GM23338 (cell line): ENCODE results near the gene MAPKAPK2. TPM values are rescaled to one million over a fixed set of nuclear protein-coding genes. Genes with fewer than 3 reads are reported as not detected.
A peak's percentile ranks its signal among the peaks of the same experiment; 100 is the strongest.

Experiments used
- ATAC-seq: fragments of 200-7000 bp; cut with Tn5 transposase; 3 replicates; pipeline ENCODE4 v1.9.1; 2020
- DNase-seq: peaks from one replicate; pipeline ENCODE4 v3.0.0-alpha.2; 2015; ENCODE audit warnings: low spot score
- H2AFZ ChIP-seq: fragments of 200-600 bp; sonication (generic); 2 replicates; pipeline ENCODE4 v1.8.0; 2016; ENCODE audit warnings: antibody characterized with exemption, mild to moderate bottlenecking, moderate library complexity
- H3F3A ChIP-seq: fragments of 200-600 bp; sonication (generic); replicated peaks from 2 replicates; pipeline ENCODE4 v1.8.0; 2017; ENCODE audit warnings: antibody characterized with exemption, mixed run types, low read depth
- H3K27ac ChIP-seq: fragments of 200-600 bp; sonication (generic); 2 replicates; pipeline ENCODE4 v1.6.1; 2016; ENCODE audit warnings: low read depth
- H3K27me3 ChIP-seq: fragments of 200-600 bp; sonication (generic); 2 replicates; pipeline ENCODE4 v1.8.0; 2016; ENCODE audit warnings: mild to moderate bottlenecking, mixed run types, moderate library complexity; ENCODE audit not compliant: insufficient read depth
- H3K36me3 ChIP-seq: fragments of 200-600 bp; sonication (generic); 2 replicates; pipeline ENCODE4 v1.8.0; 2016; ENCODE audit warnings: mild to moderate bottlenecking; ENCODE audit not compliant: insufficient read depth
- H3K4me1 ChIP-seq: fragments of 200-600 bp; sonication (generic); 2 replicates; pipeline ENCODE4 v1.8.0; 2016; ENCODE audit warnings: mild to moderate bottlenecking, moderate library complexity; ENCODE audit not compliant: insufficient read depth
- H3K4me2 ChIP-seq: fragments of 200-600 bp; sonication (generic); 2 replicates; pipeline ENCODE4 v1.7.1; 2017; ENCODE audit warnings: mixed run types
- H3K4me3 ChIP-seq: fragments of 200-600 bp; sonication (generic); 2 replicates; pipeline ENCODE4 v1.6.1; 2016; ENCODE audit warnings: mixed run types
- H3K79me2 ChIP-seq: fragments of 200-600 bp; sonication (generic); replicated peaks from 2 replicates; pipeline ENCODE4 v1.8.0; 2017; ENCODE audit warnings: mild to moderate bottlenecking; ENCODE audit not compliant: insufficient read depth
- H3K9me2 ChIP-seq: fragments of 200-600 bp; sonication (generic); 2 replicates; pipeline ENCODE4 v1.8.0; 2017; ENCODE audit not compliant: insufficient read depth
- H4K20me1 ChIP-seq: fragments of 200-600 bp; sonication (generic); replicated peaks from 2 replicates; pipeline ENCODE4 v1.8.0; 2017; ENCODE audit warnings: mild to moderate bottlenecking; ENCODE audit not compliant: insufficient read depth
- H3K27ac Mint-ChIP-seq: 2 replicates; pipeline ENCODE4 v1.8.0; 2020; ENCODE audit warnings: inconsistent platforms, mild to moderate bottlenecking, moderate library complexity, mixed read lengths
- H3K27me3 Mint-ChIP-seq: 3 replicates; pipeline ENCODE4 v1.8.0; 2022; ENCODE audit warnings: low read depth, mild to moderate bottlenecking, moderate library complexity, mixed read lengths, inconsistent platforms; ENCODE audit not compliant: insufficient read depth, poor library complexity
- H3K36me3 Mint-ChIP-seq: 3 replicates; pipeline ENCODE4 v1.8.0; 2021; ENCODE audit warnings: low read depth, mild to moderate bottlenecking, inconsistent platforms, moderate library complexity, mixed read lengths
- H3K4me1 Mint-ChIP-seq: 3 replicates; pipeline ENCODE4 v1.8.0; 2020; ENCODE audit warnings: mild to moderate bottlenecking, inconsistent platforms, mixed read lengths
- H3K4me3 Mint-ChIP-seq: 3 replicates; pipeline ENCODE4 v1.8.0; 2021; ENCODE audit warnings: moderate library complexity, mild to moderate bottlenecking, inconsistent platforms, mixed read lengths
- H3K9me3 Mint-ChIP-seq: 3 replicates; pipeline ENCODE4 v1.8.0; 2020; ENCODE audit warnings: moderate library complexity, mild to moderate bottlenecking, inconsistent platforms, mixed read lengths
- CREB1 ChIP-seq: fragments of 250-450 bp; sonication (Bioruptor Pico); IDR thresholded peaks from 2 replicates; pipeline ENCODE4 v1.5.0; 2020; ENCODE audit warnings: low read depth, mild to moderate bottlenecking, moderate library complexity
- NANOG ChIP-seq: IDR thresholded peaks from 2 replicates; pipeline ENCODE4 v1.6.1; 2016; ENCODE audit warnings: antibody characterized with exemption, borderline replicate concordance
- ZNF114 ChIP-seq: fragments of 250-450 bp; sonication (Bioruptor Pico); IDR thresholded peaks from 2 replicates; pipeline ENCODE4 v1.5.0; 2020; ENCODE audit warnings: mild to moderate bottlenecking, moderate library complexity
- ZNF331 ChIP-seq: fragments of 250-450 bp; sonication (Bioruptor Pico); IDR thresholded peaks from 2 replicates; pipeline ENCODE4 v1.5.0; 2020; ENCODE audit warnings: low read depth, mild to moderate bottlenecking, moderate library complexity
- polyA plus RNA-seq: library from polyadenylated mRNA; unstranded; fragments of >200 nt; fragmentation: Nextera tagmentation; extraction: Ambion mirVana; gene quantifications from 2 replicates; pipeline ENCODE4 v1.2.1, GENCODE V29; 2016
- total RNA-seq: library from RNA; depleted of rRNA; stranded (reverse); fragments of >200 nt; shearing (Covaris generic); gene quantifications from 2 replicates; pipeline ENCODE4 v1.2.3, GENCODE V29; 2014
- TF ChIP-seq, protein P1 (sequence below): IDR thresholded peaks from one replicate; pipeline ENCODE4 v1.6.1; 2018; ENCODE audit warnings: antibody characterized with exemption; ENCODE audit not compliant: unreplicated experiment
- TF ChIP-seq, protein P2 (sequence below): IDR thresholded peaks from 2 replicates; pipeline ENCODE4 v1.6.1; 2016; ENCODE audit warnings: antibody characterized with exemption
- TF ChIP-seq, protein P3 (sequence below): fragments of 250-450 bp; sonication (Bioruptor Pico); IDR thresholded peaks from 2 replicates; pipeline ENCODE4 v1.5.0; 2020; ENCODE audit warnings: mild to moderate bottlenecking, moderate library complexity

Gene MAPKAPK2
- total and polyA plus RNA-seq, 2 experiments from 2014 or later, result 10.1 to 30.4 TPM

DNA sequence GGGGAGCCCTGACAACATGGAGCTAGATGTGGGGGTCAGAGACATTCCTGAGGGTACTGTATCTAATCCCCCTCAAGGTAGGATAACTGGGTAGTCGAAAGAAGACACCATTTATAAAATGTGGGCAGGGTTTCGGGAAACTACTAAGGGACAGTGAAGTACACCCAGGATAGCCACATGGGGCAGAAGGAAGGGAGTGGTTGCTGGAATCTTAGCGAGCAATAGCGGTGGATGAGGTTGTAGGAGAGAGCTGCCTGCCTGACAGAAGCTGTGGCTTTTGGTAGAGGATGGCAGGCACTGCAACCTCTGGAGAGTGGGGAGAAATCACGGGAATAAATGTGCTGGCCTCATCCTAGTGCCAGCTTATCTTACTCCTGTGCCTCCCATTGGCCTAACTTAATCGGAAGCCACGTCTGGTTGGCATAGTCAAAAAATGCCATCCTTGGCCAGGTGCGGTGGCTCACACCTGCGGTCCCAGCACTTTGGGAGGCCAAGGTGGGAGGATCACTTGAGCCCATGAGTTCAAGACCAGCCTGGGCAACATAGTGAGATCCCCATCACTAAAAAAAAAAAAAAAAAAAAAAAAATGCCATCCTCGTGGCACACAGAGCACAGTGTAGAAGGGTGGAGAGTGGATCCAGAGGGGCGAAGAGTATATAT, 23.4 kb upstream of the MAPKAPK2 start:
- Mint-ChIP-seq H3K36me3 (no peaks in the 10 kb centered on the region), H3K4me1 (peaks cover 19% of the 10 kb centered on the region), H3K27ac (no peak overlapping the region), H3K27me3 (peaks cover 28% of the 10 kb centered on the region), H3K9me3 (no peaks in the 10 kb centered on the region), H3K4me3 (no peak overlapping the region)
- Histone ChIP-seq H3F3A (0 out of 2 replicates have a peak, but pooled peaks cover 4% of the 10 kb centered on the region), H3K27me3 (peaks cover 50% of the 10 kb centered on the region), H2AFZ (no peak overlapping the region), H4K20me1 (no peaks in the 10 kb centered on the region), H3K36me3 (no peaks in the 10 kb centered on the region), H3K4me2 (no peak overlapping the region), H3K4me1 (peaks cover 16% of the 10 kb centered on the region; the same call in 1 of the 2 replicates), H3K79me2 (no peaks in the 10 kb centered on the region), H3K27ac (no peak overlapping the region), H3K4me3 (no peak overlapping the region), H3K9me2 (no peaks in the 10 kb centered on the region)
- ATAC-seq, result no peak
- TF ChIP-seq, protein P1, sequence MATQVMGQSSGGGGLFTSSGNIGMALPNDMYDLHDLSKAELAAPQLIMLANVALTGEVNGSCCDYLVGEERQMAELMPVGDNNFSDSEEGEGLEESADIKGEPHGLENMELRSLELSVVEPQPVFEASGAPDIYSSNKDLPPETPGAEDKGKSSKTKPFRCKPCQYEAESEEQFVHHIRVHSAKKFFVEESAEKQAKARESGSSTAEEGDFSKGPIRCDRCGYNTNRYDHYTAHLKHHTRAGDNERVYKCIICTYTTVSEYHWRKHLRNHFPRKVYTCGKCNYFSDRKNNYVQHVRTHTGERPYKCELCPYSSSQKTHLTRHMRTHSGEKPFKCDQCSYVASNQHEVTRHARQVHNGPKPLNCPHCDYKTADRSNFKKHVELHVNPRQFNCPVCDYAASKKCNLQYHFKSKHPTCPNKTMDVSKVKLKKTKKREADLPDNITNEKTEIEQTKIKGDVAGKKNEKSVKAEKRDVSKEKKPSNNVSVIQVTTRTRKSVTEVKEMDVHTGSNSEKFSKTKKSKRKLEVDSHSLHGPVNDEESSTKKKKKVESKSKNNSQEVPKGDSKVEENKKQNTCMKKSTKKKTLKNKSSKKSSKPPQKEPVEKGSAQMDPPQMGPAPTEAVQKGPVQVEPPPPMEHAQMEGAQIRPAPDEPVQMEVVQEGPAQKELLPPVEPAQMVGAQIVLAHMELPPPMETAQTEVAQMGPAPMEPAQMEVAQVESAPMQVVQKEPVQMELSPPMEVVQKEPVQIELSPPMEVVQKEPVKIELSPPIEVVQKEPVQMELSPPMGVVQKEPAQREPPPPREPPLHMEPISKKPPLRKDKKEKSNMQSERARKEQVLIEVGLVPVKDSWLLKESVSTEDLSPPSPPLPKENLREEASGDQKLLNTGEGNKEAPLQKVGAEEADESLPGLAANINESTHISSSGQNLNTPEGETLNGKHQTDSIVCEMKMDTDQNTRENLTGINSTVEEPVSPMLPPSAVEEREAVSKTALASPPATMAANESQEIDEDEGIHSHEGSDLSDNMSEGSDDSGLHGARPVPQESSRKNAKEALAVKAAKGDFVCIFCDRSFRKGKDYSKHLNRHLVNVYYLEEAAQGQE, result no peak
- TF ChIP-seq NANOG, result no peak
- TF ChIP-seq, protein P2, sequence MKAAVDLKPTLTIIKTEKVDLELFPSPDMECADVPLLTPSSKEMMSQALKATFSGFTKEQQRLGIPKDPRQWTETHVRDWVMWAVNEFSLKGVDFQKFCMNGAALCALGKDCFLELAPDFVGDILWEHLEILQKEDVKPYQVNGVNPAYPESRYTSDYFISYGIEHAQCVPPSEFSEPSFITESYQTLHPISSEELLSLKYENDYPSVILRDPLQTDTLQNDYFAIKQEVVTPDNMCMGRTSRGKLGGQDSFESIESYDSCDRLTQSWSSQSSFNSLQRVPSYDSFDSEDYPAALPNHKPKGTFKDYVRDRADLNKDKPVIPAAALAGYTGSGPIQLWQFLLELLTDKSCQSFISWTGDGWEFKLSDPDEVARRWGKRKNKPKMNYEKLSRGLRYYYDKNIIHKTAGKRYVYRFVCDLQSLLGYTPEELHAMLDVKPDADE, result no peak
- TF ChIP-seq ZNF114 (CRISPR knock-in tag), result no peak
- TF ChIP-seq ZNF331 (CRISPR knock-in tag), result no peak
- no peak for TF ChIP-seq CREB1 (CRISPR knock-in tag)
- TF ChIP-seq, protein P3, sequence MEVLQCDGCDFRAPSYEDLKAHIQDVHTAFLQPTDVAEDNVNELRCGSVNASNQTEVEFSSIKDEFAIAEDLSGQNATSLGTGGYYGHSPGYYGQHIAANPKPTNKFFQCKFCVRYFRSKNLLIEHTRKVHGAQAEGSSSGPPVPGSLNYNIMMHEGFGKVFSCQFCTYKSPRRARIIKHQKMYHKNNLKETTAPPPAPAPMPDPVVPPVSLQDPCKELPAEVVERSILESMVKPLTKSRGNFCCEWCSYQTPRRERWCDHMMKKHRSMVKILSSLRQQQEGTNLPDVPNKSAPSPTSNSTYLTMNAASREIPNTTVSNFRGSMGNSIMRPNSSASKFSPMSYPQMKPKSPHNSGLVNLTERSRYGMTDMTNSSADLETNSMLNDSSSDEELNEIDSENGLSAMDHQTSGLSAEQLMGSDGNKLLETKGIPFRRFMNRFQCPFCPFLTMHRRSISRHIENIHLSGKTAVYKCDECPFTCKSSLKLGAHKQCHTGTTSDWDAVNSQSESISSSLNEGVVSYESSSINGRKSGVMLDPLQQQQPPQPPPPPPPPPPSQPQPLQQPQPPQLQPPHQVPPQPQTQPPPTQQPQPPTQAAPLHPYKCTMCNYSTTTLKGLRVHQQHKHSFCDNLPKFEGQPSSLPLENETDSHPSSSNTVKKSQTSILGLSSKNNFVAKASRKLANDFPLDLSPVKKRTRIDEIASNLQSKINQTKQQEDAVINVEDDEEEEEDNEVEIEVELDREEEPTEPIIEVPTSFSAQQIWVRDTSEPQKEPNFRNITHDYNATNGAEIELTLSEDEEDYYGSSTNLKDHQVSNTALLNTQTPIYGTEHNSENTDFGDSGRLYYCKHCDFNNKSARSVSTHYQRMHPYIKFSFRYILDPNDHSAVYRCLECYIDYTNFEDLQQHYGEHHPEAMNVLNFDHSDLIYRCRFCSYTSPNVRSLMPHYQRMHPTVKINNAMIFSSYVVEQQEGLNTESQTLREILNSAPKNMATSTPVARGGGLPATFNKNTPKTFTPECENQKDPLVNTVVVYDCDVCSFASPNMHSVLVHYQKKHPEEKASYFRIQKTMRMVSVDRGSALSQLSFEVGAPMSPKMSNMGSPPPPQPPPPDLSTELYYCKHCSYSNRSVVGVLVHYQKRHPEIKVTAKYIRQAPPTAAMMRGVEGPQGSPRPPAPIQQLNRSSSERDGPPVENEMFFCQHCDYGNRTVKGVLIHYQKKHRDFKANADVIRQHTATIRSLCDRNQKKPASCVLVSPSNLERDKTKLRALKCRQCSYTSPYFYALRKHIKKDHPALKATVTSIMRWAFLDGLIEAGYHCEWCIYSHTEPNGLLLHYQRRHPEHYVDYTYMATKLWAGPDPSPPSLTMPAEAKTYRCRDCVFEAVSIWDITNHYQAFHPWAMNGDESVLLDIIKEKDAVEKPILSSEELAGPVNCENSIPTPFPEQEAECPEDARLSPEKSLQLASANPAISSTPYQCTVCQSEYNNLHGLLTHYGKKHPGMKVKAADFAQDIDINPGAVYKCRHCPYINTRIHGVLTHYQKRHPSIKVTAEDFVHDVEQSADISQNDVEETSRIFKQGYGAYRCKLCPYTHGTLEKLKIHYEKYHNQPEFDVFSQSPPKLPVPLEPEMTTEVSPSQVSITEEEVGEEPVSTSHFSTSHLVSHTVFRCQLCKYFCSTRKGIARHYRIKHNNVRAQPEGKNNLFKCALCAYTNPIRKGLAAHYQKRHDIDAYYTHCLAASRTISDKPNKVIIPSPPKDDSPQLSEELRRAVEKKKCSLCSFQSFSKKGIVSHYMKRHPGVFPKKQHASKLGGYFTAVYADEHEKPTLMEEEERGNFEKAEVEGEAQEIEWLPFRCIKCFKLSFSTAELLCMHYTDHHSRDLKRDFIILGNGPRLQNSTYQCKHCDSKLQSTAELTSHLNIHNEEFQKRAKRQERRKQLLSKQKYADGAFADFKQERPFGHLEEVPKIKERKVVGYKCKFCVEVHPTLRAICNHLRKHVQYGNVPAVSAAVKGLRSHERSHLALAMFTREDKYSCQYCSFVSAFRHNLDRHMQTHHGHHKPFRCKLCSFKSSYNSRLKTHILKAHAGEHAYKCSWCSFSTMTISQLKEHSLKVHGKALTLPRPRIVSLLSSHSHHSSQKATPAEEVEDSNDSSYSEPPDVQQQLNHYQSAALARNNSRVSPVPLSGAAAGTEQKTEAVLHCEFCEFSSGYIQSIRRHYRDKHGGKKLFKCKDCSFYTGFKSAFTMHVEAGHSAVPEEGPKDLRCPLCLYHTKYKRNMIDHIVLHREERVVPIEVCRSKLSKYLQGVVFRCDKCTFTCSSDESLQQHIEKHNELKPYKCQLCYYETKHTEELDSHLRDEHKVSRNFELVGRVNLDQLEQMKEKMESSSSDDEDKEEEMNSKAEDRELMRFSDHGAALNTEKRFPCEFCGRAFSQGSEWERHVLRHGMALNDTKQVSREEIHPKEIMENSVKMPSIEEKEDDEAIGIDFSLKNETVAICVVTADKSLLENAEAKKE (CRISPR knock-in tag), result no peak
- DNase-seq, result peak; percentile 17
